ENCODE data around the gene PTPRK. TPM values are rescaled to one million over a fixed set of nuclear protein-coding genes. Genes with fewer than 3 reads are reported as not detected.

PTPRK gene
- total RNA-seq, result 51.5 and 79.5 TPM in 2 replicates

GRCh38 chr6:128520436-128521281 is at the start of gene PTPRK:
Gene PTPRK, minus strand, starts transcription at chr6:128520599. Its CDS starts 241 bp downstream, at chr6:128520358.

All from bronchial smooth muscle cell (primary cell).